Bronchial epithelial cell (primary cell): ENCODE data around the gene ITPKC. TPM values are rescaled to one million over a fixed set of nuclear protein-coding genes. Genes with fewer than 3 reads are reported as not detected.
"Not testable (repeated sequence)": the region's sequence is repeated elsewhere in the genome, so short reads cannot be mapped to it uniquely, and the experiment has no call there.

ENCODE experiments used
- DNase-seq: peaks from one replicate; pipeline ENCODE4 v3.0.0-alpha.2; 2010; ENCODE audit warnings: low read depth
- FAIRE-seq: peaks from 2 replicates; lab custom pipeline; 2011; peaks lifted over from hg19 to GRCh38; lab: Jason Lieb, UNC
- H3K27me3 ChIP-seq: 2 replicates; pipeline ENCODE4 v1.5.1; 2011; ENCODE audit warnings: low read length; ENCODE audit not compliant: control insufficient read depth, insufficient read depth
- H3K36me3 ChIP-seq: 2 replicates; pipeline ENCODE4 v1.5.1; 2011; ENCODE audit warnings: low read length; ENCODE audit not compliant: control insufficient read depth, insufficient read depth
- H3K4me3 ChIP-seq: 2 replicates; pipeline ENCODE4 v1.5.1; 2011; ENCODE audit warnings: mild to moderate bottlenecking, low read depth, low read length, control low read depth
- CTCF ChIP-seq: IDR thresholded peaks from 2 replicates; pipeline ENCODE4 v1.5.1; 2011; ENCODE audit warnings: mild to moderate bottlenecking, moderate library complexity, low read length, control low read depth, inconsistent platforms; ENCODE audit not compliant: insufficient read depth, severe bottlenecking
- total RNA-seq: library from RNA; depleted of rRNA; stranded (reverse); fragments of >200 nt; gene quantifications from 2 replicates; pipeline ENCODE4 v1.2.1, GENCODE V29; 2014

ITPKC gene
- total RNA-seq, 1 donor from 2014 or later, result 26.9 TPM

- DNase-seq (peak; percentile 68), FAIRE-seq (no peak)
- Histone ChIP-seq H3K36me3 (peaks cover 17% of the 10 kb centered on the region), H3K27me3 (no peaks in the 10 kb centered on the region), H3K4me3 (no peak overlapping the region)
- TF ChIP-seq CTCF, result no peak
These were observed 39.7 kb downstream of the ITPKC start for GRCh38 chr19:40756502-40757110.

- DNase-seq, result no peak
- Histone ChIP-seq H3K4me3 (no peak overlapping the region), H3K36me3 (peaks cover 32% of the 10 kb centered on the region), H3K27me3 (no peaks in the 10 kb centered on the region)
- FAIRE-seq, result no peak
- TF ChIP-seq CTCF, result no peak
These were observed 41.6 kb downstream of the ITPKC start for GRCh38 chr19:40758491-40758890.

GRCh38 chr19:40759352-40759751, 42.4 kb downstream of the ITPKC start:
- no peaks in the 10 kb centered on the region for H3K27me3 ChIP-seq
- FAIRE-seq, result no peak
- no peak for TF ChIP-seq CTCF
- no peak overlapping the region for H3K4me3 ChIP-seq
- peaks cover 38% of the 10 kb centered on the region for H3K36me3 ChIP-seq
- DNase-seq, result no peak

- DNase-seq, result no peak
- no peaks in the 10 kb centered on the region for H3K27me3 ChIP-seq
- H3K4me3 ChIP-seq, result no peak overlapping the region
- no peak for TF ChIP-seq CTCF
- FAIRE-seq, result no peak
- H3K36me3 ChIP-seq, result peaks cover 45% of the 10 kb centered on the region
These were observed 46.0 kb downstream of the ITPKC start for GRCh38 chr19:40762754-40763470.

GRCh38 chr19:40763526-40763925, 46.6 kb downstream of the ITPKC start:
- no peak for DNase-seq
- no peak for FAIRE-seq
- Histone ChIP-seq H3K27me3 (no peaks in the 10 kb centered on the region), H3K4me3 (no peak overlapping the region), H3K36me3 (peaks cover 42% of the 10 kb centered on the region)
- TF ChIP-seq CTCF, result no peak

- H3K27me3 ChIP-seq, result no peaks in the 10 kb centered on the region
- DNase-seq (no peak), FAIRE-seq (no peak)
- peaks cover 42% of the 10 kb centered on the region for H3K36me3 ChIP-seq
- no peak overlapping the region for H3K4me3 ChIP-seq
- TF ChIP-seq CTCF, result no peak
These were observed 47.1 kb downstream of the ITPKC start for GRCh38 chr19:40763963-40764362.

GRCh38 chr19:40766385-40766784, 49.5 kb downstream of the ITPKC start:
- not testable (repeated sequence) for H3K4me3 ChIP-seq, FAIRE-seq, DNase-seq, H3K27me3 ChIP-seq
- peaks cover 31% of the 10 kb centered on the region for H3K36me3 ChIP-seq
